Measurements from ENCODE around the gene SH3TC1. TPM values are rescaled to one million over a fixed set of nuclear protein-coding genes. Genes with fewer than 3 reads are reported as not detected.

The SH3TC1 gene
- total and polyA plus RNA-seq, 10 donors: 23.3 to 157 (median 62.0) TPM

DNA sequence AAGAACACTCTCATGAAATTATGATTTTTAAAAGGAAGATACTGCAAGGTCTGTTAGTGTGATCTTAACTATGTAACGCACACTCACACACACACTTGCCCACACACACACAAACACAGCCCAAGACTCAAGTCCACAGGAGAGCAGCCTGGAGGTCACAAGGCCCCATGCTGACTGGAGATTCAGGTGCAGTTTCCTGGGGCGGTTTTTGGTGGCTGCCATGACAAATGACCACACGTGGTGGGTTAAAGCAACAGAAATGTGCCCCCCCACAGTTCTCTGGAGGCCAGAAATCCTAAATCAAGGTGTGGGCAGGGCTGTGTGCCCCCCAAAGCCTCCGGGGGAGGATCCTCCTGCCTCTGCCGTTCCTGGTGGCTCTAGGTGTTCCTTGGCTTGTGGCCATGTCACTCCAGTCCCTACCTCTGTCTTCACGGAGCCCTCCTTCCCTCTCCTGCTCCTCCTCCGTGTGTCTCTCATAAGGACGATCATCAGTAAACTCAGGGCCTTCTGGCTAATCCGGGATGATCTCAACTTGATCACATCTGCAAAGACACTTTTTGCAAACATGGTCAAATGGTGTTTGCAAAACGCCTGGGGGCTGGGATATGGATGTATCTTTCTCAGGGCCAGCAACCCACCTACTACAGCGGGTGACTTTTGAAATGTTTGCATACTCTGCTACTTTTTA is 60.8 kb downstream of the SH3TC1 start:
- no peak for DNase-seq
- intact Hi-C loops (cut with DNase I; ENCODE audit: low total_unique reads): no loop called here
- TF ChIP-seq POLR2AphosphoS5 (IDR thresholded peaks at IDR 0.05) (no peak), CTCF (IDR thresholded peaks at IDR 0.05 in 8 of 11, conservative IDR thresholded peaks at IDR 0.05 in 3 of 11) (no peak), POLR2A (IDR thresholded peaks at IDR 0.05) (no peak)
- H3K36me3 ChIP-seq: no peaks in the 10 kb centered on the region
- no peaks in the 10 kb centered on the region for H3K9me3 ChIP-seq
- H3K27me3 ChIP-seq (replicated peaks in 1 of 7): peaks cover 0 to 54% (median 0%) of the 10 kb centered on the region in 7 donors
- H3K4me1 ChIP-seq: peaks cover 0 to 31% (median 22%) of the 10 kb centered on the region in 6 donors
- 76 to 89% (median 87%) methylated on average over 11 of the region's 11 CpGs for WGBS, 5 donors
- no peak overlapping the region for H3K4me3 ChIP-seq
- H3K27ac ChIP-seq: no peak overlapping the region

- Histone ChIP-seq H3K27ac (peak overlapping the region in 4 of 8 donors; percentile 29 to 54 (median 42)), H3K36me3 (no peaks in the 10 kb centered on the region), H3K4me3 (no peak overlapping the region), H3K4me1 (peaks cover 0 to 31% (median 22%) of the 10 kb centered on the region in 6 donors), H3K27me3 (replicated peaks in 1 of 7) (peaks cover 0 to 57% (median 0%) of the 10 kb centered on the region in 7 donors), H3K9me3 (no peaks in the 10 kb centered on the region)
- WGBS, 5 donors: 37 to 55% (median 52%) methylated on average over 12 to 13 of the region's 13 CpGs
- DNase-seq: no peak
- TF ChIP-seq POLR2A (IDR thresholded peaks at IDR 0.05): no peak
- peak; percentile 40 to 61 (median 54) for TF ChIP-seq POLR2AphosphoS5 (IDR thresholded peaks at IDR 0.05)
- intact Hi-C loops (cut with DNase I; ENCODE audit: low total_unique reads): no loop called here
These were observed 61.6 kb downstream of the SH3TC1 start for GRCh38 chr4:8260656-8261111.

DNA sequence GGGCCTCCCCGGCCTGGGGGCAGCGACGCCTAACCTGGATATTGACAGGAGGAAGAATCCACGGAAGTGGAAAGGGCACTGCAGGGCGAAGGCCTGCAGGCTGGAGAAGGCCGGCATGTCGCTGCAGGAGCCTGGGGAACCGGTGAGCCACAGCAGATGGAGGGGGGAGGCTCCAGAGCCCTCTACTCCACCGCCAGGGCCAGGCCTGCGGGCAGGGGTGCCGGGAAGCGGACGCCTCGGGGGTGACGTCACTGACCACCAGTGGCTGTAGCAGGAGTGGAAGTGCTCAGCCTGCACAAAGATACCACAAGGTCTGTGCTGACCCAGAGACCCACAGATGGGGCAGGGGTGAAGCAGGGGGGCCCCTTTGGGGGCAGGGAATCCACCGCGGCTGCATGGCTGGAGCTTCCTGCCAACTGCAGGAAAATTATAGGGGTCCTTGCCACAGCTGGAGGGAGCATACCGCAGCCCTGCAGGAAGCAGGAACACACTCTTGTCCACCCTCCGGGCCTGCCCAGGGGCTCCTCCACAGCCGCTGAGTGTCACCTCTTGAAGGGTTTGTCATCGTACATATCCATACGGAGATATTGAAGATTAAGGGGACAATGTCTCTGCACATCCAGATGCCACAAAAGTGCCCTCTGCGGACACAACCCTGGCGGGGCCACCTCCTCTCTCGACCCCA is 62.9 kb downstream of the SH3TC1 start:
- WGBS, 5 donors: 39 to 47% (median 44%) methylated on average over 24 to 25 of the region's 25 CpGs
- no peaks in the 10 kb centered on the region for H3K36me3 ChIP-seq
- DNase-seq: no peak
- intact Hi-C loops (cut with DNase I; ENCODE audit: low total_unique reads): no loop called here
- peaks cover 0 to 54% (median 0%) of the 10 kb centered on the region in 7 donors for H3K27me3 ChIP-seq (replicated peaks in 1 of 7)
- peak overlapping the region in 5 of 8 donors; percentile 16 to 54 (median 29) for H3K27ac ChIP-seq
- TF ChIP-seq POLR2AphosphoS5 (IDR thresholded peaks at IDR 0.05) (peak; percentile 30 to 64 (median 53)), CTCF (IDR thresholded peaks at IDR 0.05 in 8 of 11, conservative IDR thresholded peaks at IDR 0.05 in 3 of 11) (no peak)
- H3K9me3 ChIP-seq: no peaks in the 10 kb centered on the region
- H3K4me3 ChIP-seq: no peak overlapping the region
- peaks cover 0 to 35% (median 23%) of the 10 kb centered on the region in 6 donors for H3K4me1 ChIP-seq

GRCh38 chr4:8262637-8263322 is 63.7 kb downstream of the SH3TC1 start:
- TF ChIP-seq POLR2A (IDR thresholded peaks at IDR 0.05) (no peak), POLR2AphosphoS5 (IDR thresholded peaks at IDR 0.05) (no peak), CTCF (IDR thresholded peaks at IDR 0.05 in 8 of 11, conservative IDR thresholded peaks at IDR 0.05 in 3 of 11) (no peak)
- Histone ChIP-seq H3K9me3 (no peaks in the 10 kb centered on the region), H3K36me3 (no peaks in the 10 kb centered on the region), H3K27ac (no peak overlapping the region), H3K4me3 (no peak overlapping the region), H3K27me3 (replicated peaks in 1 of 7) (peaks cover 0 to 59% (median 0%) of the 10 kb centered on the region in 7 donors), H3K4me1 (peaks cover 0 to 42% (median 26%) of the 10 kb centered on the region in 6 donors)
- intact Hi-C loops (cut with DNase I; ENCODE audit: low total_unique reads): no loop called here
- WGBS, 5 donors: 63 to 85% (median 75%) methylated on average over 8 to 23 of the region's 23 CpGs
- no peak for DNase-seq
